ENCODE results near the gene NYNRIN. TPM values are rescaled to one million over a fixed set of nuclear protein-coding genes. Genes with fewer than 3 reads are reported as not detected.
A peak's percentile ranks its signal among the peaks of the same experiment; 100 is the strongest.

NYNRIN gene
- total RNA-seq, 1 experiment from 2014 or later, result 18.7 TPM

DNA sequence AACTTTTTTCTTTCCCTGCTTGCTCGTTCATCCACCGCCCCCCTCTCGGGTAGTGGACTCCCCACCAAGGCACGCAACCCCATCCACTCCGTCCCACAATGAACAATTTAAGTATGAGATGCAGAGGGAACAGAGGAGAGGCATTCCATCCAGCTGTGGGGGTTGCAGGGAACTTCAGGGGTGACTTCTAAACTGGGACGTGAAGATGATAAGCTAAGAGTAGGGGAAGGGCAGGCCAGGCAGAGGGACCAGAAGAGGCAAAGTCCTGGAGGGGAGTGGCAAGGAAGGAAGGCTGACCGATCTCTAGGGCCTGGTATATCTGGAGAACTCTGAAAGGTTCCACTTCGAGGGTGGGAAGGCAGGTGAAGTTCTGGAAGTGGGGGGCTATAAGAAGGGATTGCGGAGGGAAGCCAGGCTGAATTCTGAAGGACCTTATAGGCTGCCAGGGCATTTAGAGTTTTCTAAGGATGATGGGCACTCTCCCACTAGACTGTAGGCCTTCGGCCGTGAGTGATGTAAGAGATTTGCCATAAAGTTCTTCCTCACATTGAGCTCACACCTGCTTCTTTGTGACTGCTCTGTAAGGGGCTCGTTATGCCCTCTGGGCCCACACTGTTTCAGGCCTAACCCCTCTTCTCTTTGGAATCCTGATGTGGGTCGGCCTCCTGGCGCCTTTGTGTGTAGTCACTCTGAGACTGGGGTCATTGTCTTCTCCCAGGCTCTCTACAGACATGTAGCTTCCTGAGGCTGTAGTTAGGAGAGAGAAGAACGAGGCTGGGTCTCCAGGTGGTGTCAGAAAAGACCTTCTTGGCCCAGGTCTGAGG lies 18.7 kb upstream of the NYNRIN start:
- no peak overlapping the region for H3K9ac ChIP-seq (ENCODE audit: extremely low read depth, insufficient read length, low read length)
- no peak overlapping the region for H3K18ac ChIP-seq (ENCODE audit: insufficient read length, low read depth, low read length)
- H3T11ph ChIP-seq (ENCODE audit: low read length), result no peak overlapping the region
- H4K20me1 ChIP-seq (ENCODE audit: control insufficient read depth, insufficient read depth, insufficient read length), result no peaks in the 10 kb centered on the region
- no peak overlapping the region for H2BK15ac ChIP-seq (ENCODE audit: low read depth, low read length)
- no peak overlapping the region for H2AK5ac ChIP-seq (ENCODE audit: insufficient read length, low read length)
- Mint-ChIP-seq H3K27me3 (ENCODE audit: low read depth) (no peaks in the 10 kb centered on the region; the same call in none of the 2 replicates), H3K27ac (peak overlapping the region in 2 of 3 experiments; percentile 43 to 50; a peak in 3 of 7 replicates), H3K4me1 (peaks cover 37 to 46% of the 10 kb centered on the region in 2 experiments), H3K4me3 (no peak overlapping the region), H3K9me3 (no peaks in the 10 kb centered on the region), H3K36me3 (ENCODE audit: insufficient read depth in 1 of 3, low read depth in 3 of 3) (peaks cover 0 to 3% (median 1%) of the 10 kb centered on the region in 3 experiments; a peak in 5 of 7 replicates)
- H3K4me2 ChIP-seq (ENCODE audit: insufficient read depth, insufficient read length, low read length), result no peak overlapping the region
- H4K5ac ChIP-seq (ENCODE audit: insufficient read length, low read depth, low read length), result no peak overlapping the region
- no peaks in the 10 kb centered on the region for H3K23me2 ChIP-seq (ENCODE audit: insufficient read length, low read depth, low read length, poor library complexity, severe bottlenecking)
- H3K9me3 ChIP-seq (ENCODE audit: control insufficient read depth, low read depth, low read length), result no peaks in the 10 kb centered on the region
- peak overlapping the region; percentile 2; the same call in 1 of the 2 replicates for H3K14ac ChIP-seq (ENCODE audit: insufficient read depth, low read length)
- H2BK120ac ChIP-seq (ENCODE audit: low read depth, low read length, poor library complexity, severe bottlenecking), result no peak overlapping the region
- H2AFZ ChIP-seq (ENCODE audit: low read length), result no peak overlapping the region
- no peak overlapping the region for H3K4ac ChIP-seq (ENCODE audit: low read depth, low read length)
- no peak overlapping the region for H4K91ac ChIP-seq (ENCODE audit: insufficient read length, low read depth, low read length)
- DNase-seq, result no peak
- H2BK20ac ChIP-seq (ENCODE audit: low read depth, low read length, poor library complexity, severe bottlenecking), result no peak overlapping the region
- no peak overlapping the region for H2BK5ac ChIP-seq (ENCODE audit: insufficient read length, low read length)
- H2BK12ac ChIP-seq (ENCODE audit: insufficient read length, low read depth, low read length), result no peak overlapping the region
- no peak overlapping the region for H4K8ac ChIP-seq (replicated peaks; ENCODE audit: insufficient read length, low read depth, low read length)
- no peak overlapping the region for H3K56ac ChIP-seq (ENCODE audit: insufficient read length, low read depth, low read length)
- no peaks in the 10 kb centered on the region for H3K27me3 ChIP-seq (ENCODE audit: insufficient read depth, low read length)
- no peaks in the 10 kb centered on the region for H3K79me2 ChIP-seq (ENCODE audit: insufficient read depth, low read length)
- no peaks in the 10 kb centered on the region for H3K79me1 ChIP-seq (ENCODE audit: insufficient read depth, low read depth, low read length, poor library complexity, severe bottlenecking)
- no peak overlapping the region for H3K23ac ChIP-seq (ENCODE audit: insufficient read length, low read depth, low read length)
- WGBS (ENCODE audit: extremely low coverage, insufficient read length, low lambda C conversion rate), result no CpG with 5 or more reads among the region's 15 CpGs
- TF ChIP-seq, protein P1, sequence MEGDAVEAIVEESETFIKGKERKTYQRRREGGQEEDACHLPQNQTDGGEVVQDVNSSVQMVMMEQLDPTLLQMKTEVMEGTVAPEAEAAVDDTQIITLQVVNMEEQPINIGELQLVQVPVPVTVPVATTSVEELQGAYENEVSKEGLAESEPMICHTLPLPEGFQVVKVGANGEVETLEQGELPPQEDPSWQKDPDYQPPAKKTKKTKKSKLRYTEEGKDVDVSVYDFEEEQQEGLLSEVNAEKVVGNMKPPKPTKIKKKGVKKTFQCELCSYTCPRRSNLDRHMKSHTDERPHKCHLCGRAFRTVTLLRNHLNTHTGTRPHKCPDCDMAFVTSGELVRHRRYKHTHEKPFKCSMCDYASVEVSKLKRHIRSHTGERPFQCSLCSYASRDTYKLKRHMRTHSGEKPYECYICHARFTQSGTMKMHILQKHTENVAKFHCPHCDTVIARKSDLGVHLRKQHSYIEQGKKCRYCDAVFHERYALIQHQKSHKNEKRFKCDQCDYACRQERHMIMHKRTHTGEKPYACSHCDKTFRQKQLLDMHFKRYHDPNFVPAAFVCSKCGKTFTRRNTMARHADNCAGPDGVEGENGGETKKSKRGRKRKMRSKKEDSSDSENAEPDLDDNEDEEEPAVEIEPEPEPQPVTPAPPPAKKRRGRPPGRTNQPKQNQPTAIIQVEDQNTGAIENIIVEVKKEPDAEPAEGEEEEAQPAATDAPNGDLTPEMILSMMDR (conservative IDR thresholded peaks at IDR 0.05), result no peak
- peaks cover 3% of the 10 kb centered on the region for H3K4me1 ChIP-seq (ENCODE audit: insufficient read depth, low read length)
- H3K27ac ChIP-seq (ENCODE audit: insufficient read length, low read depth, low read length), result no peak overlapping the region
